HUES64 (cell line): ENCODE data around the gene OPRL1.
"Not testable (repeated sequence)": the region's sequence is repeated elsewhere in the genome, so short reads cannot be mapped to it uniquely, and the experiment has no call there.

Source experiments
- H3K27ac ChIP-seq: 2 replicates; pipeline ENCODE4 v1.7.0; 2013; ENCODE audit warnings: low read depth, low read length, inconsistent platforms
- H3K27me3 ChIP-seq: 2 replicates; pipeline ENCODE4 v1.6.1; 2013; ENCODE audit warnings: mild to moderate bottlenecking, low read length; ENCODE audit not compliant: insufficient read depth
- H3K36me3 ChIP-seq: 2 replicates; pipeline ENCODE4 v1.6.1; 2013; ENCODE audit warnings: mild to moderate bottlenecking, low read length; ENCODE audit not compliant: insufficient read depth
- H3K4me1 ChIP-seq: 2 replicates; pipeline ENCODE4 v1.6.1; 2013; ENCODE audit warnings: mild to moderate bottlenecking, low read length, moderate library complexity; ENCODE audit not compliant: insufficient read depth
- H3K4me3 ChIP-seq: 2 replicates; pipeline ENCODE4 v1.5.1; 2013; ENCODE audit warnings: mild to moderate bottlenecking, low read length, moderate library complexity
- H3K9ac ChIP-seq: 2 replicates; pipeline ENCODE4 v1.6.1; 2013; ENCODE audit warnings: mild to moderate bottlenecking, low read depth, low read length
- H3K9me3 ChIP-seq: 2 replicates; pipeline ENCODE4 v1.6.1; 2013; ENCODE audit warnings: low read depth, low read length; ENCODE audit not compliant: insufficient read depth
- WGBS: fragments of 150-250, 120-280 bp; methylation state at CpG from one replicate; pipeline ENCODE4 v1.1.7; 2013; ENCODE audit warnings: missing lambda C conversion rate; 5-methylcytosine and 5-hydroxymethylcytosine counted together

OPRL1 gene

DNA sequence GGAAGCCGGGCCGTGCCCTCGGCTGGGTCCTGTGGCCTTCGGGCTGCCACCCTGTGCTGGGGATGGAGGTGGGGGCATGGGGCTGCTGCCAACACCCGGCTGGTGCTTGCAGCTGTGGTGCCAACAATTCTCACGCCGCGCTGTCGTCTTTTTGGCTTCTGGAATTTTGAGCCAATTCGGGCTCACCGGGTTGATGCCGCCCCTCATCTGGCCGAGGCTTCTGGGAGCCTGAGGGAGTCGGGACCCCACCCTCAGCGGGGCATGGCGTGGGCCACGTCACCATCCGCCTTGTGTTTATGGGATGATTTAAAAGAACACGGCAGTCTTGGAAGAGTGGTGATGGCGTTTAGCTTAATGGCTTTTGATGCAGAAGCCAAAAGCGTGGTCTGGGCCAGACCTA, 36.1 kb downstream of the OPRL1 start:
- Histone ChIP-seq H3K4me1 (no peaks in the 10 kb centered on the region), H3K9me3 (no peaks in the 10 kb centered on the region), H3K27ac (no peak overlapping the region), H3K9ac (no peak overlapping the region), H3K27me3 (no peaks in the 10 kb centered on the region), H3K36me3 (no peaks in the 10 kb centered on the region), H3K4me3 (no peak overlapping the region)
- 94% methylated on average over 21 of the region's 21 CpGs for WGBS

DNA sequence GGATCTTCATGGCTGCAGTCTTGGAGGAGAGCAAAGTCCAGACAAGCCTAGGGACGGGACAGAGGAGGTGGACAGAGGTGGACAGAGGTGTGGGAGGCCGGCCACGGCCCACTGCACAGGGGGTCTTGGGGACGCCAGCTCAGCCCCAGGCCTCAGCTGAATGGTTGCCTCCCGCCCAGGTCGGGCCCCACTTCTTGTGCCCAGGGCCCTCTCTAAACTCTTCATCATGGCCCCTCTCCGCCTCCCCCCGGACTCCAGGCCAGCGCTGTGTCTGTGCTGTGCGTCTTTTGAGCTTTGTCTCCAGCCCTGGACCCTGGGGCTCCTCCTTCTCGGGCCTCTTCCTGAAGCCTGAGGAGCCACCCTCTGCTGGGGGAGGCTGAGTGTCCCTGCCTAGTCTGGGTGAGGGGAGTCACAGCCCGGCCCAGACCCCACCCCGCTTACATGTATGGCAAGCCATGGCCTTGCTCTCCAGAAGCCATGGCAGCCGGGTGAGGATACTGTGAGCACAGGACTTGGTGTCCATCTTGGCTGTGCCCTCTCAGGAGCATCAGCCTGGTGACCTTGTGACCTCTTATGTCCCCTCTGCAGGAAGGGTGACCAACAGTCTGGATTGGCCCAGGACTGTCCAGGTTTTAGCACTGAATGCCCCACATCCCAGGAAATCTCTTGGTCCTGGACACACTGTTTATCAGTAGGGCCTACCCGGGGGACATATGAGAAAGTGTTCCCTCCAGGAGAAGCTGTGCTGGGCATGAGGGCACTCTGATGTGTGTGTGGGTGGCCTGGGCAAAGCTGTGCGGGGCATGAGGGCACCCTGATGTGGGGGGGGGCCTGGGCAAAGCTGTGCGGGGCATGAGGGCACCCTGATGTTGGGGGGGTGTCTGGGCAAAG, 36.9 kb downstream of the OPRL1 start:
- 85% methylated on average over 17 of the region's 17 CpGs for WGBS
- Histone ChIP-seq H3K4me3 (no peak overlapping the region), H3K27ac (no peak overlapping the region), H3K27me3 (no peaks in the 10 kb centered on the region), H3K9ac (no peak overlapping the region), H3K4me1 (no peaks in the 10 kb centered on the region), H3K9me3 (no peaks in the 10 kb centered on the region), H3K36me3 (no peaks in the 10 kb centered on the region)

DNA sequence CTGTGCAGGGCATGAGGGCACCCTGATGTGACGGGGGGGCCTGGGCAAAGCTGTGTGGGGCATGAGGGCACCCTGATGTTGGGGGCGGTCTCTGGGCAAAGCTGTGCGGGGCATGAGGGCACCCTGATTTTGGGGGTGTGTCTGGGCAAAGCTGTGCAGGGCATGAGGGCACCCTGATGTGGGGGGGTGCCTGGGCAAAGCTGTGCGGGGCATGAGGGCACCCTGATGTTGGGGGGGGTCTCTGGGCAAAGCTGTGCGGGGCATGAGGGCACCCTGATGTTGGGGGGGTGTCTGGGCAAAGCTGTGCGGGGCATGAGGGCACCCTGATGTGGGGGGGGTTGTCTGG, 37.5 kb downstream of the OPRL1 start:
- H3K36me3 ChIP-seq, H3K9me3 ChIP-seq, H3K4me3 ChIP-seq, H3K27ac ChIP-seq, H3K27me3 ChIP-seq, H3K9ac ChIP-seq, H3K4me1 ChIP-seq: not testable (repeated sequence)
- 92% methylated on average over 2 of the region's 6 CpGs for WGBS

DNA sequence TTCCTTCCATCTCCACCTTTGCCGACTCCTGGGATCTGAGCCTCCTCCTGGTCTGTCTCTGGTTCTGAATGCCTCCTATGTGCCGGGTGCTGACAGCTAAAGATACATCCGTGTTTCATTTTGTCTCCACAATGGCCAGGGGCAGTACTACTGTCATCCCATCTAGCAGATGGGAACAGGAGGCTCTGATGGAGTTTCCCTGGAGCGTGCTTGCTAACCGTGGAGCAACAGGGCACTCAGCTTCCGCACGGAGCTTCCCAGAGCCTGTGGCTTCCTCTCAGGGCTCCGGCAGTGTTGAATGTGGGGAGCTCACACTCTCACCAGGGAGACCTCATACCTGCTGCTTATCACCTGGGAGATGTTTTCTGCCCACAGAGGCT, 39.4 kb downstream of the OPRL1 start:
- H3K4me1 ChIP-seq = no peaks in the 10 kb centered on the region
- no peaks in the 10 kb centered on the region for H3K27me3 ChIP-seq
- no peaks in the 10 kb centered on the region for H3K36me3 ChIP-seq
- no peaks in the 10 kb centered on the region for H3K9me3 ChIP-seq
- H3K27ac ChIP-seq = no peak overlapping the region
- WGBS = 82% methylated on average over 8 of the region's 8 CpGs
- no peak overlapping the region for H3K4me3 ChIP-seq
- H3K9ac ChIP-seq = no peak overlapping the region

DNA sequence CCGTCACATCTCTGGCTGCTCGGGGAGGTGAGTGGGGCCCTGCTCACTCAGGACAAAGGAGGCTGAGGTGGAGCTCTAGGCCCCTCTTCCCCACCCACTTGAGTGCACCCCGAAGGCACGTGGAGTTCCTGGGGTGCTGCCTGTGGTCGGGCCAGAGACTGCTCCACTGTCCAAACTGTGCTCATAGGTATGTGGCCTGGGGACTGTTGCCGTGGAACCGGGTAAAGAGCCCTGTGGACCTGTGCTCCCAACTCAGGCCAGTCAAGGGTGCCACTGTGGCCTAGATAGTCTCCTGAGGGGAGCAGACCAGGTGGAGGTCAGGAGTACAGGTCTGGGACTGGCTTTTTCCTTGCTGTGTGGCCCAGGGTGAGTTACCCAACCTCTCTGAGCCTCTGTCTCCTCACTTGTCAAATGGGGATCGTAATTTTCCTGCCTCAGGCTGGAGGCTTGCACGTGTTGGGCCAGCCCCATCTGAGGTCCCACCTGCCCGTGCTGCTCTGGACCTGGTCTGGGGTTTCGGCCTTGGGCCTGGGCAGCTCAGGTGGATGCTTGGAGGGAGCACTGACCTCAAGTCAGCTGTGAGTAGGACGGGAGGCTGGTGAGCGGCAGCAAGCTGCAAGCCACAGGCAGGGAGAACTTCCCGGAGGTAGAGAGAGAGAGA, 39.9 kb downstream of the OPRL1 start:
- no peak overlapping the region for H3K27ac ChIP-seq
- no peaks in the 10 kb centered on the region for H3K9me3 ChIP-seq
- no peaks in the 10 kb centered on the region for H3K36me3 ChIP-seq
- 77% methylated on average over 13 of the region's 14 CpGs for WGBS
- 0 out of 2 replicates have a peak overlapping the region, but pooled peaks have one; percentile 15 for H3K4me3 ChIP-seq
- no peak overlapping the region for H3K9ac ChIP-seq
- H3K27me3 ChIP-seq = no peaks in the 10 kb centered on the region
- H3K4me1 ChIP-seq = no peaks in the 10 kb centered on the region

DNA sequence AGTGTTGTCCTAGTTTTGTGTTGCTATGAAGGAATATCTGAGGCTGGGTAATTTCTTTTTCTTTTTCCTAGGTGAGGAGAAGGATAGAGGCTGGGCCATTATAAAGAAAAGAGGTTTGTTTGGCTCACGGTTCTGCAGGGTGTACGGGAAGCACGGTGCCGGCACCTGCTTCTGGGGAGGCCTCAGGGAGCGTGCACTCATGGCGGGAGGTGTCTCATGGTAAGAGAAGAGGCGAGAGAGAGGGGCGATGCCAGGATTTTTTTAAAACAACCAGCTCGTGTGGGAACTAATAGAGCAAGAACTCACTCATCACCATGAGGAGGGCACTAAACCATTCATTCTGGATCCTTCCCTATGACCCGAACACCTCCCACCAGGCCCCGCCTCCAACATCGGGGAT, 41.7 kb downstream of the OPRL1 start:
- no peaks in the 10 kb centered on the region for H3K36me3 ChIP-seq
- WGBS = 92% methylated on average over 12 of the region's 12 CpGs
- no peaks in the 10 kb centered on the region for H3K9me3 ChIP-seq
- H3K4me3 ChIP-seq = no peak overlapping the region
- H3K27ac ChIP-seq = no peak overlapping the region
- no peaks in the 10 kb centered on the region for H3K27me3 ChIP-seq
- H3K9ac ChIP-seq = no peak overlapping the region
- H3K4me1 ChIP-seq = no peaks in the 10 kb centered on the region

DNA sequence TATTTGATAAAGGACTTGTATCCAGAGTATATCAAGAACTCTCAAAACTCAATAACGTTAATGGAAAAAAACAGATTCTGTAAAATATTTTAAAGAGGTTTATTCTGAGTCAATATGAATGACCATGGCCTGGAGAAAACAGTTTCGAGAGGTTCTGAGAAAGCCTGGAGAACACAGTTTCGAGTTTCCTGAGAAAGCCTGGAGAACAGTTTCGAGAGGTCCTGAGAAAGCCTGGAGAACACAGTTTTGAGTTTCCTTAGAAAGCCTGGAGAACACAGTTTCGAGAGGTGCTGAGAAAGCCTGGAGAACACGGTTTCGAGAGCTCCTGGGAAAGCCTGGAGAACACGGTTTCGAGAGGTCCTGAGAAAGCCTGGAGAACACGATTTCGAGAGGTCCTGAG, 43.0 kb downstream of the OPRL1 start:
- not testable (repeated sequence) for H3K4me3 ChIP-seq, H3K4me1 ChIP-seq, H3K36me3 ChIP-seq, H3K9ac ChIP-seq, H3K27ac ChIP-seq, H3K27me3 ChIP-seq, H3K9me3 ChIP-seq
- 87% methylated on average over 11 of the region's 11 CpGs for WGBS

DNA sequence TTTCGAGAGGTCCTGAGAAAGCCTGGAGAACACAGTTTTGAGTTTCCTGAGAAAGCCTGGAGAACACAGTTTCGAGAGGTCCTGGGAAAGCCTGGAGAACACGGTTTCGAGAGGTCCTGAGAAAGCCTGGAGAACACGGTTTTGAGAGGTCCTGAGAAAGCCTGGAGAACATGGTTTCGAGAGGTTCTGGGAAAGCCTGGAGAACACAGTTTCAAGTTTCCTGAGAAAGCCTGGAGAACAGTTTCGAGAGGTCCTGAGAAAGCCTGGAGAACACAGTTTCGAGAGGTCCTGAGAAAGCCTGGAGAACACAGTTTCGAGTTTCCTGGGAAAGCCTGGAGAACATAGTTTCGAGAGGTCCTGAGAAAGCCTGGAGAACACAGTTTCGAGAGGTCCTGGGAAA, 43.6 kb downstream of the OPRL1 start:
- H3K9ac ChIP-seq, H3K4me1 ChIP-seq, H3K27ac ChIP-seq, H3K9me3 ChIP-seq, H3K4me3 ChIP-seq, H3K36me3 ChIP-seq, H3K27me3 ChIP-seq: not testable (repeated sequence)
- 89% methylated on average over 11 of the region's 11 CpGs for WGBS

DNA sequence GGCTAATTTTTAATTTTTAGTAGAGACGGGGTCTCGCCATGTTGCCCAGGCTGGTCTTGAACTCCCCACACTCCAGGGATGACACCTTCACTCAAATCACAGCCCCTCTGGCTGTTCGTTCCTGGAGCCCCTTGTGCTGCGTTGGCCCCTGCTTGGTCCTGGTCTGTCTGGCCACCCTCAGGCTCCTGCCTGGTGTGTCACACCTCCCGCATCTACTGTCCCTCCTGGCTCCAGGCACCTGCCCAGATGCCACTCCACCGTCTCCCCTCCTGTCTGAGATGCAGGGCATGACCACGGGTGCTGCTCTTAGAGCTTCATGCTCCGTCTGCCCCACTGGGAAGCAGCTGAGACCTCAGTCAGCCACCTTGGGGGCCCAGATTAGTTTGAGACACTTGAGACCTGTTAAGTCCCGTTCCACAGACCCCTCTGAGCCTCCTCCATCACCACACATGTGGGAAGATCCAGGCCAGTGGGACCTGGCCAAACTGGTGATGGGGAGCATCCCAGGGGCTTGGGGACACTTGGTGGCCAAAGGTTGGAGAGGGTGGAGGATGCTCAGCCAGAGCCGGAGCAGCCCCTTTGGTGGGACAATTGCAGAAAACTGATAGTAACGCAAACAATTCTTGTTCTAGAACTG, 49.4 kb downstream of the OPRL1 start:
- no peak overlapping the region for H3K27ac ChIP-seq
- 92% methylated on average over 11 of the region's 11 CpGs for WGBS
- no peak overlapping the region for H3K9ac ChIP-seq
- no peaks in the 10 kb centered on the region for H3K4me1 ChIP-seq
- H3K36me3 ChIP-seq = no peaks in the 10 kb centered on the region
- H3K9me3 ChIP-seq = no peaks in the 10 kb centered on the region
- no peak overlapping the region for H3K4me3 ChIP-seq
- H3K27me3 ChIP-seq = no peaks in the 10 kb centered on the region

DNA sequence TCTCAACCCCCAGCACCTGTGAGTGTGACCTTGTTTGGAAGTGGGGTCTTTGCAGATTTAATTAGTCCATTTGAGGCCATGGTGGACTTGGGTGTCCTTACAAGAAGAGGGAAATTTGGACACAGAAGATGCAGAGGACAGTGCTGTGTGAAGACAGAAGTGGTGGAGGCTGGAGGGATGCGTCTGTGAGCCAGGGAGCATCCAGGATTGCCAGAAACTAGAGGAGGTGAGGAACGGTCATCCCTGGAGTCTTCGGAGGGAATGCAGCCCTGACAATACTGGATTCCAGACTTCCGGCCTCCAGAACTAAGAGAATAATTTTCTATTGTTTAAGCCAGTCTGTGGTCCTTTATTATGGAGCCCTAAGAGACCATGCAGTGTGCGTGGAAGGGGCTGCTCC, 50.4 kb downstream of the OPRL1 start:
- WGBS = 87% methylated on average over 5 of the region's 5 CpGs

DNA sequence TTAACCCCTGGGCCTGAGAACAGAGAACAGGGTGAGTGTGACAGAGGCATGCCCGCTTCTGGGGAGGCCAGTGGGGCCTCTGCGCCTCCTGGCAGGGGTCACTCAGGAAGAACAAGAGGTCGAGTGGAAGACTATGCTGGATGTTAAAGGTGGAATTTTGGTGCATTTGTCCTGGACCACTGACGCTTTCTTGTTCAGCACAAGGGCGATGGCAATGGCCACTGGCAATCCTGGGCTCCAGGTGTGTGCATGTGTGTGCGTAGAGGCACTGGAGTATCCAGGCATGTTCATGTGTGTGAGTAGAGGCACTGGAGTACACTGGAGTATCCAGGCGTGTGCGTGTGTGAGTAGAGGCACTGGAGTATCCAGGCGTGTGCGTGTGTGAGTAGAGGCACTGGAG, 51.0 kb downstream of the OPRL1 start:
- Histone ChIP-seq H3K9me3 (no peaks in the 10 kb centered on the region), H3K4me1 (no peaks in the 10 kb centered on the region), H3K27me3 (no peaks in the 10 kb centered on the region), H3K9ac (no peak overlapping the region), H3K4me3 (no peak overlapping the region), H3K36me3 (no peaks in the 10 kb centered on the region), H3K27ac (no peak overlapping the region)
- 89% methylated on average over 10 of the region's 10 CpGs for WGBS

More for the DNA sequence above, 50.4 kb downstream of the OPRL1 start:
- Histone ChIP-seq H3K4me1 (no peaks in the 10 kb centered on the region), H3K36me3 (no peaks in the 10 kb centered on the region), H3K27ac (no peak overlapping the region), H3K4me3 (no peak overlapping the region), H3K9me3 (no peaks in the 10 kb centered on the region), H3K27me3 (no peaks in the 10 kb centered on the region), H3K9ac (no peak overlapping the region)
